ENCODE data around the gene STXBP5. TPM values are rescaled to one million over a fixed set of nuclear protein-coding genes. Genes with fewer than 3 reads are reported as not detected.

The STXBP5 gene
- total RNA-seq, 2 donors from 2014 or later = 22.2 to 27.3 TPM

- no peaks in the 10 kb centered on the region for H3K4me1 ChIP-seq (ENCODE audit: control insufficient read depth in 1 of 2, low read depth in 2 of 2)
- ATAC-seq (ENCODE audit: insufficient number of reproducible peaks, low FRiP score, low read depth) (no peak), DNase-seq (ENCODE audit: low spot score) (no peak)
- no peaks in the 10 kb centered on the region for H3K36me3 ChIP-seq
- TF ChIP-seq, protein P1, sequence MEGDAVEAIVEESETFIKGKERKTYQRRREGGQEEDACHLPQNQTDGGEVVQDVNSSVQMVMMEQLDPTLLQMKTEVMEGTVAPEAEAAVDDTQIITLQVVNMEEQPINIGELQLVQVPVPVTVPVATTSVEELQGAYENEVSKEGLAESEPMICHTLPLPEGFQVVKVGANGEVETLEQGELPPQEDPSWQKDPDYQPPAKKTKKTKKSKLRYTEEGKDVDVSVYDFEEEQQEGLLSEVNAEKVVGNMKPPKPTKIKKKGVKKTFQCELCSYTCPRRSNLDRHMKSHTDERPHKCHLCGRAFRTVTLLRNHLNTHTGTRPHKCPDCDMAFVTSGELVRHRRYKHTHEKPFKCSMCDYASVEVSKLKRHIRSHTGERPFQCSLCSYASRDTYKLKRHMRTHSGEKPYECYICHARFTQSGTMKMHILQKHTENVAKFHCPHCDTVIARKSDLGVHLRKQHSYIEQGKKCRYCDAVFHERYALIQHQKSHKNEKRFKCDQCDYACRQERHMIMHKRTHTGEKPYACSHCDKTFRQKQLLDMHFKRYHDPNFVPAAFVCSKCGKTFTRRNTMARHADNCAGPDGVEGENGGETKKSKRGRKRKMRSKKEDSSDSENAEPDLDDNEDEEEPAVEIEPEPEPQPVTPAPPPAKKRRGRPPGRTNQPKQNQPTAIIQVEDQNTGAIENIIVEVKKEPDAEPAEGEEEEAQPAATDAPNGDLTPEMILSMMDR (IDR thresholded peaks at IDR 0.05) = no peak
- no peak overlapping the region for H3K27ac ChIP-seq
- H3K9me3 ChIP-seq = no peaks in the 10 kb centered on the region
- no peaks in the 10 kb centered on the region for H3K27me3 ChIP-seq (replicated peaks; ENCODE audit: insufficient read depth)
- H3K4me3 ChIP-seq = no peak overlapping the region
Observed at GRCh38 chr6:147384029-147384428, 179.8 kb downstream of the STXBP5 start.

DNA sequence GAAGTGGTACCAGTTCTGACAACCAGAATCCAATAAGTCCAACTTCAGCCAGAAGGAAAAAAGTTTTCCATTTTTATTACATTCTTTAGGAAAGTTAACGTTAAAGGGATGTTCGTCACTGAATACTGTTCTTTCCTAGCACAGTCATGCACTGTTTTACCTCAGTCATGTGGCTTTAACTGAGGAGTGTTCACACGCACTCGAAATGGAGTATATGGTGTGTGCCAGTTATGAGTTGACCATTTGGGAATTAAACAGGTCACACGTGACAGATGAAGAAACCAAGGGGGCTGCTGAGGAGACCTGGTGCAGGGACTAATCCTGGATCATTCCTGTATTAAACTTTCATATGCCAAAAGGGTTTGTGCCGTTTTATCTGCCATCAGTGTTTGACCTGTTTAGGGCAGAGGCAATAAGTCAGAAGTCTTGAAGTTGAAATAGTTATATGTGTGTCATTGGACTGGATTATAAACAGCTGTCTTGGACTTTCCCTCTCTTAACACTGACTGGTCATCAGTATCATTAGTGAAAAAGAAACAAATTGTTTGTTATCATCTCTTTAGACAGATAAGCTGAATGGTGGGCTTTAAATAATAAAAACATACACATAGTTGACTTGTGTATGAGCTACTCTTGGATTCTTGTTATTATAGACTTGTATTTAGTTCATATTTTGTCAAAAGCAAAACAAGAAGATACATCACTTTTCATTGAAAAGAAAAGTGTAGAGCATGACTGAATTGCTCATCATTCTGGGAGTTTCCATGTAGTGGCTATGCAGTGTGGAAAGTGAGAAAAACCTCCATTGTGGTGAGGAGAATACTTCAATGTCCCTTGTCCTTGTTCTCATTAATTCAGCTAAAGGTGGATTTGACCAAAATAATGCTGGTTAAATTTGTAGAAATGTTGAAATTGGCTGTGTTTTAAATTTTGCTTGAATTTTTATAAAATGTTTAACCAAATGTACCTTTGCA lies 180.8 kb downstream of the STXBP5 start:
- no peak for ATAC-seq (ENCODE audit: insufficient number of reproducible peaks, low FRiP score, low read depth)
- Histone ChIP-seq H3K4me3 (no peak overlapping the region), H3K9me3 (no peaks in the 10 kb centered on the region), H3K27me3 (replicated peaks; ENCODE audit: insufficient read depth) (no peaks in the 10 kb centered on the region), H3K36me3 (no peaks in the 10 kb centered on the region), H3K4me1 (ENCODE audit: control insufficient read depth in 1 of 2, low read depth in 2 of 2) (no peaks in the 10 kb centered on the region), H3K27ac (no peak overlapping the region)
- TF ChIP-seq, protein P1 (IDR thresholded peaks at IDR 0.05) = no peak
- no peak for DNase-seq (ENCODE audit: low spot score)

DNA sequence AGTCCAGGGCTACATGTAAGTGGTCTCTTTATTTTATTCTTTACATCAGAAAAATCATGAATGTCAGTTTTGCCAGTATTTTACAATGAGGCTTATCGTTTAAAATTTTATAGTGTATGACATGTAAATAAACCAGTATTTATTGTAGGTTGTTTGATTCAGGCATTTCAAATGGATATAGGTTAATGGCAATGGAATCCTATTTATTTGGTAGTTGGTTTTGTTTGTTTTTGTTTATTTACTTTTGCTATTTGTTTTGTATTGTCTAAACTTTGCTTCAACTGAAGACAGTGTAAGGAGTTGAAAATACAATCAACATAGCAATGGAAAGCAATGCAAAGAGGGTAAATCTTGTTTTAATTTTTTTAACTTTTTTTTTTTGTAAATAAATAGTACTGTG lies 185.2 kb downstream of the STXBP5 start:
- TF ChIP-seq, protein P1 (IDR thresholded peaks at IDR 0.05) = no peak
- DNase-seq (ENCODE audit: low spot score) = no peak
- Histone ChIP-seq H3K27ac (no peak overlapping the region), H3K4me1 (ENCODE audit: control insufficient read depth in 1 of 2, low read depth in 2 of 2) (no peaks in the 10 kb centered on the region), H3K4me3 (no peak overlapping the region), H3K36me3 (no peaks in the 10 kb centered on the region), H3K9me3 (no peaks in the 10 kb centered on the region), H3K27me3 (replicated peaks; ENCODE audit: insufficient read depth) (no peaks in the 10 kb centered on the region)
- no peak for ATAC-seq (ENCODE audit: insufficient number of reproducible peaks, low FRiP score, low read depth)

- Histone ChIP-seq H3K36me3 (no peaks in the 10 kb centered on the region), H3K27me3 (replicated peaks; ENCODE audit: insufficient read depth) (no peaks in the 10 kb centered on the region), H3K27ac (no peak overlapping the region), H3K4me3 (no peak overlapping the region), H3K4me1 (ENCODE audit: control insufficient read depth in 1 of 2, low read depth in 2 of 2) (no peaks in the 10 kb centered on the region), H3K9me3 (no peaks in the 10 kb centered on the region)
- ATAC-seq (ENCODE audit: insufficient number of reproducible peaks, low FRiP score, low read depth) (no peak), DNase-seq (ENCODE audit: low spot score) (no peak)
- TF ChIP-seq, protein P1 (IDR thresholded peaks at IDR 0.05) = no peak
Observed at GRCh38 chr6:147390909-147391536, 186.8 kb downstream of the STXBP5 start.

- no peaks in the 10 kb centered on the region for H3K4me1 ChIP-seq (ENCODE audit: control insufficient read depth in 1 of 2, low read depth in 2 of 2)
- H3K36me3 ChIP-seq = no peaks in the 10 kb centered on the region
- no peak overlapping the region for H3K4me3 ChIP-seq
- DNase-seq (ENCODE audit: low spot score) = no peak
- no peaks in the 10 kb centered on the region for H3K9me3 ChIP-seq
- no peak for ATAC-seq (ENCODE audit: insufficient number of reproducible peaks, low FRiP score, low read depth)
- no peak overlapping the region for H3K27ac ChIP-seq
- TF ChIP-seq, protein P1 (IDR thresholded peaks at IDR 0.05) = no peak
- no peaks in the 10 kb centered on the region for H3K27me3 ChIP-seq (replicated peaks; ENCODE audit: insufficient read depth)
Observed at GRCh38 chr6:147392917-147393625, 188.9 kb downstream of the STXBP5 start.
